ENCODE measurements around the gene TTC9B. TPM values are rescaled to one million over a fixed set of nuclear protein-coding genes. Genes with fewer than 3 reads are reported as not detected.

Gene TTC9B
- total RNA-seq, 4 donors from 2014 or later, result not detected

DNA sequence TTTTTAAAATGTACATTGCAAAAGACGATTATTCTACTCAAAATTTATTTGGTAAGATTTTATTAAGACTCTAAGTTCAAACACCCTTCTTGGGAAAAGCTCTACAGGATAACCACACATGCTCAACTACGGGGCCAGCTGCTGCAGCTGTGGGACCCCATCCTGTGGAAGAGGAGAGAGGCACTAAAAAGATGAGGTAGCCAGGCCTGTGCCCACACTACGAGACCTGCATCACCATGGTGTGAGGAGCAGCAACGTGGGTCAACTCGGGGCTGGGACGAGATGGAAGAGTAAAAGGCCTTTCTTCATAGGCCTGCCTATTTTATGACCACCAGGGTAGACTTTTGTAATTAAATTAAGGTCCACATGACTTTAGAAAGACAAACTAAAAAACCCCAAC, 12.9 kb upstream of the TTC9B start:
- H3K4me1 ChIP-seq, result peaks cover 6 to 25% (median 13%) of the 10 kb centered on the region in 3 donors
- H3K4me3 ChIP-seq, result no peak overlapping the region
- peaks cover 0 to 19% (median 4%) of the 10 kb centered on the region in 4 donors for H3K27me3 ChIP-seq
- DNase-seq, result no peak
- no peaks in the 10 kb centered on the region for H3K9me3 ChIP-seq
- peaks cover 18 to 37% (median 18%) of the 10 kb centered on the region in 3 donors for H3K36me3 ChIP-seq
- H3K27ac ChIP-seq, result no peak overlapping the region
- intact Hi-C loops (cut with DNase I), result no loop called here
- WGBS, 2 donors, result 83% methylated on average over 6 of the region's 6 CpGs
- TF ChIP-seq, protein P1, sequence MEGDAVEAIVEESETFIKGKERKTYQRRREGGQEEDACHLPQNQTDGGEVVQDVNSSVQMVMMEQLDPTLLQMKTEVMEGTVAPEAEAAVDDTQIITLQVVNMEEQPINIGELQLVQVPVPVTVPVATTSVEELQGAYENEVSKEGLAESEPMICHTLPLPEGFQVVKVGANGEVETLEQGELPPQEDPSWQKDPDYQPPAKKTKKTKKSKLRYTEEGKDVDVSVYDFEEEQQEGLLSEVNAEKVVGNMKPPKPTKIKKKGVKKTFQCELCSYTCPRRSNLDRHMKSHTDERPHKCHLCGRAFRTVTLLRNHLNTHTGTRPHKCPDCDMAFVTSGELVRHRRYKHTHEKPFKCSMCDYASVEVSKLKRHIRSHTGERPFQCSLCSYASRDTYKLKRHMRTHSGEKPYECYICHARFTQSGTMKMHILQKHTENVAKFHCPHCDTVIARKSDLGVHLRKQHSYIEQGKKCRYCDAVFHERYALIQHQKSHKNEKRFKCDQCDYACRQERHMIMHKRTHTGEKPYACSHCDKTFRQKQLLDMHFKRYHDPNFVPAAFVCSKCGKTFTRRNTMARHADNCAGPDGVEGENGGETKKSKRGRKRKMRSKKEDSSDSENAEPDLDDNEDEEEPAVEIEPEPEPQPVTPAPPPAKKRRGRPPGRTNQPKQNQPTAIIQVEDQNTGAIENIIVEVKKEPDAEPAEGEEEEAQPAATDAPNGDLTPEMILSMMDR (IDR thresholded peaks at IDR 0.05), result no peak
- no peak for TF ChIP-seq POLR2A (IDR thresholded peaks at IDR 0.05)

DNA sequence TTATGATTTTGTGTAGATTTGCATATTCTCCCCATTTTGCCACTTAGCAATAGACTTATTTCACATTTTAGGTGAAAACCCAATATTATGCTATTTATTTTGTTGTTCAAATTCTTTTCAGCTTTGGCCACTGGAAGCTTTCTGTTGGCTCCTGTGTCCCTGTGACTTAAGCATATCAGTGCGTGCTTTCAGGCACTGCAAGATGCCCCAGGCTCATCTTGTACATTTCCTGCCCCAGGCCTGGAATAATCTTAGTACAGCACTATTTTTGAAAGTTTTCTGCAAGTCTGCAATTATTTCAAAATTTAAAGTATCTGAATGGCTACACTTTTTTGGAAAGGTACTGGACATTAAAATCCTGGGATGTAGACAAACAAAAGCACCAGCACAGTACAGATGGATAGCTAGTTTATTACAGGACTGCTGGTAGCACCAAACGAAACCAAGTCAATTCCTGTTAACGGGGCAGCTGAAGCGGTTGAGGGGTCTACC, 11.8 kb upstream of the TTC9B start:
- H3K36me3 ChIP-seq, result peaks cover 7 to 26% (median 7%) of the 10 kb centered on the region in 3 donors
- peaks cover 9 to 32% (median 17%) of the 10 kb centered on the region in 3 donors for H3K4me1 ChIP-seq
- WGBS, 2 donors, result 75 to 84% methylated on average over 4 of the region's 4 CpGs
- no peaks in the 10 kb centered on the region for H3K9me3 ChIP-seq
- intact Hi-C loops (cut with DNase I), result no loop called here
- H3K27ac ChIP-seq, result no peak overlapping the region
- no peak overlapping the region for H3K4me3 ChIP-seq
- DNase-seq, result no peak
- TF ChIP-seq POLR2A (IDR thresholded peaks at IDR 0.05), result no peak
- TF ChIP-seq, protein P1 (IDR thresholded peaks at IDR 0.05), result no peak
- H3K27me3 ChIP-seq, result peaks cover 0 to 30% (median 4%) of the 10 kb centered on the region in 4 donors

DNA sequence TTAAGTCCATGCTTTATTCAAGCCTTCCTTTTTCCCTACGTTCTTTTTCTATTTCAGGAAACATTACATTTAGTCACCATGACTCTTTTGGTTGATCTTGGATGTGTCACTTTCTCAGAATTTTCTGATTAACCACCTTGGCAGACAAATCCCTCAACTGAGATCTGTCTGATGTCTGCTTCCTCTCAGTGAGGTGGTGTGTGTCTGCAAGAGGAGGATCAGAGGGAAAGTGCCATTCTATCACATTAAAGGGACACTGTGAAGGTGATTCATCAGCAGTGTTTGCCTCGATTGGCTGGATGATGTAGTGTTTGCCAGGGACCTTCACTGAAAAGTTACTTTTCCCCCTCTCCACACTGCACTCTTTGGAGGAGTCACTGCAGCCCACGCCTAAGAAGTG, 11.3 kb upstream of the TTC9B start:
- TF ChIP-seq, protein P1 (IDR thresholded peaks at IDR 0.05), result no peak
- no peak for TF ChIP-seq POLR2A (IDR thresholded peaks at IDR 0.05)
- DNase-seq, result no peak

DNA sequence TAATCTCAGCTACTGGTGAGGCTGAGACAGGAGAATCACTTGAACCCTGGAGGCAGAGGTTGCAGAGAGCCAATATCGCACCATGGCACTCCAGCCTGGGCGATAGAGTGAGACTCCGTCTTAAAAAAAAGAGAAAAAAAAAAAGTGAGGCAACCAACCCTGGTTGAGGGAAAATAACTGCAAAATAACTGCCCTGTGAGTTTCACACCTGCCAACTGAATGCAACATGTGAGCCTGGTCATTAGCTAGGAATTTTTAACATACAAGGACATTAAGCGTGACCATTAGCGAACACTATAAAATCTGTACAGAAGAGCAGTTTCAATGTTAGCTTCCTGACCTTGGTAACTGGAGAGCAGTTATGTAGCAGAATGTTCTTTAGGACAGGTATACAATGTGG, 10.7 kb upstream of the TTC9B start:
- Histone ChIP-seq H3K27me3 (peaks cover 0 to 41% (median 8%) of the 10 kb centered on the region in 4 donors), H3K36me3 (peaks cover 1 to 15% (median 5%) of the 10 kb centered on the region in 3 donors), H3K4me1 (peaks cover 9 to 32% (median 17%) of the 10 kb centered on the region in 3 donors), H3K27ac (no peak overlapping the region), H3K4me3 (no peak overlapping the region), H3K9me3 (no peaks in the 10 kb centered on the region)
- WGBS, 2 donors, result 87 to 89% methylated on average over 5 of the region's 5 CpGs
- TF ChIP-seq, protein P1 (IDR thresholded peaks at IDR 0.05), result no peak
- TF ChIP-seq POLR2A (IDR thresholded peaks at IDR 0.05), result no peak
- DNase-seq, result no peak
- intact Hi-C loops (cut with DNase I), result no loop called here

More for the DNA sequence above, 11.3 kb upstream of the TTC9B start:
- Histone ChIP-seq H3K9me3 (no peaks in the 10 kb centered on the region), H3K27ac (no peak overlapping the region), H3K4me3 (no peak overlapping the region), H3K27me3 (peaks cover 0 to 35% (median 4%) of the 10 kb centered on the region in 4 donors), H3K4me1 (peaks cover 9 to 32% (median 17%) of the 10 kb centered on the region in 3 donors), H3K36me3 (peaks cover 5 to 21% (median 5%) of the 10 kb centered on the region in 3 donors)
- 19 to 20% methylated on average over 3 of the region's 3 CpGs for WGBS, 2 donors
- intact Hi-C loops (cut with DNase I), result no loop called here

DNA sequence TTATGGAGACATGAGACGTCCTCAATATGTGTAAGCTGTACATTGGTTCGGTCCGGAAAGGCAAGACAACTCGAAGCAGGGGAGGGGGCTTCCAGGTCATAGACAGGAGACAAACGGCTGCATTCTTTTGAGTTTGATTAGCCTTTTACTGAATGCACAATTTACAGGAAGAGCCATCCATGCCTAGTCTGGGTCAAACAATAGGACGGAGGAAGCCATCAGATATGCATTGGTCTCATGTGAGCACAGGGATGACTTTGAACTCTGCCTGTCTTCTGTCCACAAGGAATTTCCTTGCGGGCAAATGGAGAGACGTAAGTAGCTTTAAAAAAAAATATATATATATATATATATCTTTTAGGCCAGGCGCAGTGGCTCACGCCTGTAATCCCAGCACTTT, 10.2 kb upstream of the TTC9B start:
- no peak overlapping the region for H3K27ac ChIP-seq
- peaks cover 0 to 46% (median 11%) of the 10 kb centered on the region in 4 donors for H3K27me3 ChIP-seq
- H3K4me3 ChIP-seq, result no peak overlapping the region
- peaks cover 9 to 34% (median 17%) of the 10 kb centered on the region in 3 donors for H3K4me1 ChIP-seq
- 57% methylated on average over 9 to 10 of the region's 10 CpGs for WGBS, 2 donors
- H3K9me3 ChIP-seq, result no peaks in the 10 kb centered on the region
- peaks cover 0 to 10% (median 4%) of the 10 kb centered on the region in 3 donors for H3K36me3 ChIP-seq
- intact Hi-C loops (cut with DNase I), result no loop called here
- TF ChIP-seq, protein P1 (IDR thresholded peaks at IDR 0.05), result no peak
- no peak for DNase-seq

All from esophagus squamous epithelium (tissue), 5 donors.